CD4-positive, alpha-beta memory T cell (primary cell): Measurements from ENCODE around the gene XRCC4. TPM values are rescaled to one million over a fixed set of nuclear protein-coding genes. Genes with fewer than 3 reads are reported as not detected.

ENCODE experiments used
- CTCF ChIA-PET: fragments of 350-600 bp; sonication (Branson Sonifier 250); formaldehyde crosslinking; loops from one replicate; lab custom pipeline; 2021; ENCODE audit warnings: inconsistent platforms; ENCODE audit not compliant: partially characterized antibody; lab: Charles Lee
- POLR2A ChIA-PET: fragments of 350-600 bp; sonication (Branson Sonifier 250); formaldehyde crosslinking; loops from one replicate; lab custom pipeline; 2021; ENCODE audit not compliant: partially characterized antibody; lab: Charles Lee
- DNase-seq, 5 donors: peaks; one replicate each; pipeline versions ENCODE4 v3.0.0 to v3.0.0-alpha.2; 2020 to 2022; ENCODE audit warnings: mixed read lengths in 1 of 5
- H3K27ac ChIP-seq: one replicate; pipeline ENCODE4 v1.7.0; 2013; ENCODE audit warnings: low read depth, low read length
- H3K27me3 ChIP-seq: 2 replicates; pipeline ENCODE4 v1.7.0; 2013; ENCODE audit warnings: mild to moderate bottlenecking, low read length, moderate library complexity; ENCODE audit not compliant: insufficient read depth
- H3K36me3 ChIP-seq: 2 replicates; pipeline ENCODE4 v1.7.0; 2013; ENCODE audit warnings: mild to moderate bottlenecking, low read length, moderate library complexity; ENCODE audit not compliant: insufficient read depth
- H3K4me1 ChIP-seq: 2 replicates; pipeline ENCODE4 v1.7.0; 2013; ENCODE audit warnings: mild to moderate bottlenecking, low read length, moderate library complexity; ENCODE audit not compliant: insufficient read depth
- H3K4me3 ChIP-seq, 2 donors: one replicate each; pipeline ENCODE4 v1.7.0; 2013; ENCODE audit warnings: low read length in 2 of 2, mild to moderate bottlenecking in 1 of 2
- H3K9me3 ChIP-seq, 2 donors: one replicate each; pipeline ENCODE4 v1.7.0; 2013; ENCODE audit warnings: low read length in 2 of 2, control low read depth in 1 of 2; ENCODE audit not compliant: control insufficient read depth in 1 of 2
- H3K27ac Mint-ChIP-seq, 7 donors: one replicate each; pipeline ENCODE4 v1.8.0; 2020 to 2021; ENCODE audit warnings: mixed read lengths in 7 of 7, mild to moderate bottlenecking in 6 of 7, inconsistent platforms in 3 of 7, moderate library complexity in 3 of 7
- H3K27me3 Mint-ChIP-seq, 2 donors: one replicate each; pipeline ENCODE4 v1.8.0; 2020 to 2021; ENCODE audit warnings: mixed read lengths in 2 of 2
- H3K36me3 Mint-ChIP-seq, 2 donors: one replicate each; pipeline ENCODE4 v1.8.0; 2020 to 2021; ENCODE audit warnings: mixed read lengths in 2 of 2, inconsistent platforms in 1 of 2, mild to moderate bottlenecking in 1 of 2
- H3K4me1 Mint-ChIP-seq, 4 donors: one replicate each; pipeline ENCODE4 v1.8.0; 2020 to 2021; ENCODE audit warnings: mixed read lengths in 4 of 4, mild to moderate bottlenecking in 1 of 4
- H3K4me3 Mint-ChIP-seq, 8 donors: one replicate each; pipeline ENCODE4 v1.8.0; 2020 to 2021; ENCODE audit warnings: mixed read lengths in 8 of 8, mild to moderate bottlenecking in 7 of 8, moderate library complexity in 6 of 8, inconsistent platforms in 3 of 8
- H3K9me3 Mint-ChIP-seq, 8 donors: one replicate each; pipeline ENCODE4 v1.8.0; 2020 to 2021; ENCODE audit warnings: mixed read lengths in 8 of 8, mild to moderate bottlenecking in 5 of 8, inconsistent platforms in 3 of 8, moderate library complexity in 1 of 8
- intact Hi-C: fragments of 100-400 bp; cut with micrococcal nuclease; formaldehyde crosslinking; loops from one replicate; pipeline ENCODE4 v1.15.1; 2023
- polyA plus RNA-seq, 2 donors: library from polyadenylated mRNA; unstranded; fragments of 300-500 nt; fragmentation: Illumina TruSeq; gene quantifications; one replicate each; pipeline ENCODE4 v1.2.3, GENCODE V29; 2021
- total RNA-seq, 2 experiments: library from RNA; stranded (reverse); gene quantifications; one replicate each; pipeline ENCODE4 v1.2.3, GENCODE V29; 2021

XRCC4 gene
- total and polyA plus RNA-seq, 4 experiments from 2014 or later, result 4.1 to 9.8 (median 5.7) TPM

DNA sequence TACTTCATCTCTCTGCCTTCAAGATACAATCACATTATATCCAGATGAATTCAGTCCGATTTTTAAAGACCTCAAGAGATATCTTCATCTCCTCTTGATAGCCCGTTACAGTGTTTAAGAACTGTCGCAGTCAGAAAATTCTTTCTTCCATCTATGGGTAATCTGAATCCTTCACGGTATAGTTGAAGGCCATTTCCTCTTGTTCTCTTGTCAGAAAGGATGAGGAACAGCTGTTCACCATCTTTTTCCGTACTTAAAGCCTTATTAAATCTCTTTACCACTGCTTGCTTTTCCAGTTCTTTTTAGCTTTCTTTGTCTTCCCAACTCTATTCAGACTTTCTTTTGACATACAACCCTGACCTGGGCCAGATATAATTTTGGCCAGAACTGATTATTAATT, 121.8 kb downstream of the XRCC4 start:
- H3K27ac ChIP-seq, result no peak overlapping the region
- Mint-ChIP-seq H3K27me3 (no peaks in the 10 kb centered on the region), H3K9me3 (no peaks in the 10 kb centered on the region), H3K4me1 (no peaks in the 10 kb centered on the region), H3K4me3 (no peak overlapping the region), H3K27ac (no peak overlapping the region), H3K36me3 (peaks cover 0 to 9% of the 10 kb centered on the region in 2 donors)
- no peaks in the 10 kb centered on the region for H3K4me1 ChIP-seq
- no peak overlapping the region for H3K4me3 ChIP-seq
- no peak for DNase-seq
- intact Hi-C loops, result no loop called here
- ChIA-PET POLR2A (no interaction called here), CTCF (no interaction called here)
- no peaks in the 10 kb centered on the region for H3K27me3 ChIP-seq
- no peaks in the 10 kb centered on the region for H3K36me3 ChIP-seq
- H3K9me3 ChIP-seq, result no peaks in the 10 kb centered on the region

DNA sequence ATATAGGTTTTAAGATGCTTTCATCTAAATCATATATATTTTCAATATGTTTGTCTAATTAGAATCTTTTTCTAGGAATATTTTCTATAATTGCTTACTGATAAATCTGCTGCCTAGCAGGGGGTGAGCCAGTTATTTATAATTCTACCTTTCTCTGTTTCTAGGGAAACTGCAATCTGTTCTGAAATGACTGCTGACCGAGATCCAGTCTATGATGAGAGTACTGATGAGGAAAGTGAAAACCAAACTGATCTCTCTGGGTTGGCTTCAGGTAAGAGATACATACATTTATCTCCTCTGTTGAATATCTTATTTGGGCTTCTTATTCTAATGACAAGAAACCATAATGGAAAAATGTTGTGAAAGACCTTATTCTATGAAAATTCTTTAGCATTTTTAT, 127.3 kb downstream of the XRCC4 start:
- Histone ChIP-seq H3K4me1 (no peaks in the 10 kb centered on the region), H3K27me3 (no peaks in the 10 kb centered on the region), H3K4me3 (no peak overlapping the region), H3K9me3 (no peaks in the 10 kb centered on the region), H3K36me3 (no peaks in the 10 kb centered on the region), H3K27ac (no peak overlapping the region)
- no peak overlapping the region for H3K27ac Mint-ChIP-seq
- H3K9me3 Mint-ChIP-seq, result no peaks in the 10 kb centered on the region
- no peak for DNase-seq
- H3K36me3 Mint-ChIP-seq, result peaks cover 3 to 28% of the 10 kb centered on the region in 2 donors
- H3K4me1 Mint-ChIP-seq, result no peaks in the 10 kb centered on the region
- no peaks in the 10 kb centered on the region for H3K27me3 Mint-ChIP-seq
- POLR2A ChIA-PET, result no interaction called here
- H3K4me3 Mint-ChIP-seq, result no peak overlapping the region
- CTCF ChIA-PET, result no interaction called here
- intact Hi-C loops, result no loop called here

DNA sequence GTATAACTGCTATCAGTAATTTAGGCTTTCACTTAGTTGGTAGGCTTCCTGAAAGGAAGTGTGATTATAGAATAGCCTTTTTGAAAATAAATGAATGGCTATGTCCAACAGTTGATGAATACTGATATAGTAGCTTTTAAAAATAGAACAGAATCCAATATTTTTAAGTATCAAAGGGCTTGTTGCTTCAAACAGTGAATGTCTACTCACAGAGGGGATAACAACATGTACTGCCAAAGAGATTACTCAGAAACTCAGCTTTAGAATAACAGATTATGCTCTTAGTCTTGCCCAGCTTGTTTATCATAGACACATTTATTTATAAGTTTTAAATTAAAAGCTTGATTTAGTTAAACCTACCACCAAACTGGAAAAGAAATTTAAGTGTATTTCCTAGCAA, 132.6 kb downstream of the XRCC4 start:
- no peaks in the 10 kb centered on the region for H3K9me3 Mint-ChIP-seq
- intact Hi-C loops, result no loop called here
- H3K36me3 ChIP-seq, result no peaks in the 10 kb centered on the region
- peaks cover 3 to 25% of the 10 kb centered on the region in 2 donors for H3K36me3 Mint-ChIP-seq
- H3K4me3 ChIP-seq, result no peak overlapping the region
- ChIA-PET CTCF (no interaction called here), POLR2A (no interaction called here)
- no peaks in the 10 kb centered on the region for H3K4me1 ChIP-seq
- H3K27ac ChIP-seq, result no peak overlapping the region
- H3K27me3 Mint-ChIP-seq, result no peaks in the 10 kb centered on the region
- no peaks in the 10 kb centered on the region for H3K4me1 Mint-ChIP-seq
- no peak overlapping the region for H3K27ac Mint-ChIP-seq
- no peak overlapping the region for H3K4me3 Mint-ChIP-seq
- H3K27me3 ChIP-seq, result no peaks in the 10 kb centered on the region
- no peak for DNase-seq
- H3K9me3 ChIP-seq, result no peaks in the 10 kb centered on the region

DNA sequence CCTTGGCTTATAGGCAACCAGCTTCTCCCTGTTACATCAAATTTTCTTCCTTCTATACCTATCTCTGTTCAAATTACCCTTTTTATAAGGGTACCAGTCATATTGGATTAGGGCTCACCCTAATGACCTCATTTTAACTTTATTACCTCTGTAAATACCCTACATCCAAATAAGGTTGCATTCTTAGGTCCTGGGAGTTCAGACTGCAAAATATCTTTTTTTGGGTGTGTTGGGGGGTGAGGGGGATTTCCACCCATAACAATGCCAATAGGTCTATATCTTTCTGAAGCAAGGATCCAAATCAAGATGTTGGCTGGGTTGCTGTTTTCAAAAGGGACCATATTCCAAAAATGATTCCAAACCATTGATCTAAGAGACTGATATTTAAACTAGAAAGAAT, 141.7 kb downstream of the XRCC4 start:
- Histone ChIP-seq H3K9me3 (no peaks in the 10 kb centered on the region), H3K4me1 (no peaks in the 10 kb centered on the region), H3K4me3 (no peak overlapping the region), H3K27me3 (no peaks in the 10 kb centered on the region), H3K36me3 (no peaks in the 10 kb centered on the region), H3K27ac (no peak overlapping the region)
- Mint-ChIP-seq H3K4me1 (peaks cover 0 to 2% (median 0%) of the 10 kb centered on the region in 4 donors), H3K27me3 (no peaks in the 10 kb centered on the region), H3K36me3 (peaks cover 0 to 10% of the 10 kb centered on the region in 2 donors), H3K4me3 (no peak overlapping the region), H3K27ac (no peak overlapping the region), H3K9me3 (peaks cover 0 to 2% (median 0%) of the 10 kb centered on the region in 8 donors)
- POLR2A ChIA-PET, result no interaction called here
- no peak for DNase-seq
- intact Hi-C loops, result no loop called here
- CTCF ChIA-PET, result no interaction called here

DNA sequence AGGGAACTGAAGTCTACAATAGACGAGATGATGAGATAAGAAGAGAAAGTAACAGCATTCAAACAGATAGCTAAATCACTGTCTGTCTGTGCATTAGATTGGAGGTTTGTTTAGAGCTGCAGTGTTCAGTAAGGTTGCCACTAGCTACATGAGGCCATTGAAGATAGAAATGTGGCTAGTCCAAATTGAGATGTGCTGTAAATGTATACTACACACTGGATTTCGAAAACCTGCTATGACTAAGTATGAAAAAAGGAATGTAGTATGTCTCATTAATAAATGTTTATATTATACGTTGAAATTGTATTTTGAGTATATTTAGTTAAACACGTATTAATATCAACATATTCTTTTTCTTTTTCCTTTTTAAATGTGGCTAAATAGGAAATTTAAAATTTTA, 142.1 kb downstream of the XRCC4 start:
- peaks cover 0 to 2% (median 0%) of the 10 kb centered on the region in 4 donors for H3K4me1 Mint-ChIP-seq
- no peaks in the 10 kb centered on the region for H3K9me3 ChIP-seq
- no peaks in the 10 kb centered on the region for H3K27me3 Mint-ChIP-seq
- DNase-seq, result no peak
- H3K4me3 Mint-ChIP-seq, result no peak overlapping the region
- H3K9me3 Mint-ChIP-seq, result peaks cover 0 to 2% (median 0%) of the 10 kb centered on the region in 8 donors
- H3K36me3 ChIP-seq, result no peaks in the 10 kb centered on the region
- no peak overlapping the region for H3K4me3 ChIP-seq
- H3K27ac ChIP-seq, result no peak overlapping the region
- CTCF ChIA-PET, result no interaction called here
- H3K27ac Mint-ChIP-seq, result no peak overlapping the region
- intact Hi-C loops, result no loop called here
- no peaks in the 10 kb centered on the region for H3K4me1 ChIP-seq
- peaks cover 0 to 10% of the 10 kb centered on the region in 2 donors for H3K36me3 Mint-ChIP-seq
- no peaks in the 10 kb centered on the region for H3K27me3 ChIP-seq
- POLR2A ChIA-PET, result no interaction called here

DNA sequence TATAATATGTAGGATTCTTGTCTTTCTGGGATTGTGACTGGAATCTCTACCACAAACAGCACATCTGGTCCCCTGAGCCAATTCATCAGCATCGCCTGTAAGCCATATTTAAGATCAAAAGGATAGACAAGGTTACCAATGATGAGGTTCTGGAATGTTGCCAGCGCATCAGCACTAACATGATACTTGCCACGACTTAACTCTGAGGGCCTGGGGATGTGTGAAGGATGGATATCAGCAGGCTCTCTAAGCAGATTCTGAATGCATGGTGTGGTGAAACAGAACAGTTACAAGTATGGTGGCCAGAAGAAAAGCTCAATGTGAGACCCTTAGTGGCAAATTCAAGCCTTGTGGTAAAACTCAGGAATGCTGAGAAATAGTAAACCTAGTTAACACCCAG, 143.0 kb downstream of the XRCC4 start:
- Histone ChIP-seq H3K9me3 (no peaks in the 10 kb centered on the region), H3K4me3 (no peak overlapping the region), H3K36me3 (no peaks in the 10 kb centered on the region), H3K4me1 (no peaks in the 10 kb centered on the region), H3K27ac (no peak overlapping the region), H3K27me3 (no peaks in the 10 kb centered on the region)
- CTCF ChIA-PET, result no interaction called here
- Mint-ChIP-seq H3K36me3 (peaks cover 0 to 15% of the 10 kb centered on the region in 2 donors), H3K9me3 (peaks cover 0 to 2% (median 0%) of the 10 kb centered on the region in 8 donors), H3K27ac (no peak overlapping the region), H3K4me3 (no peak overlapping the region), H3K27me3 (no peaks in the 10 kb centered on the region), H3K4me1 (peaks cover 0 to 2% (median 0%) of the 10 kb centered on the region in 4 donors)
- DNase-seq, result no peak
- intact Hi-C loops, result no loop called here
- POLR2A ChIA-PET, result no interaction called here

DNA sequence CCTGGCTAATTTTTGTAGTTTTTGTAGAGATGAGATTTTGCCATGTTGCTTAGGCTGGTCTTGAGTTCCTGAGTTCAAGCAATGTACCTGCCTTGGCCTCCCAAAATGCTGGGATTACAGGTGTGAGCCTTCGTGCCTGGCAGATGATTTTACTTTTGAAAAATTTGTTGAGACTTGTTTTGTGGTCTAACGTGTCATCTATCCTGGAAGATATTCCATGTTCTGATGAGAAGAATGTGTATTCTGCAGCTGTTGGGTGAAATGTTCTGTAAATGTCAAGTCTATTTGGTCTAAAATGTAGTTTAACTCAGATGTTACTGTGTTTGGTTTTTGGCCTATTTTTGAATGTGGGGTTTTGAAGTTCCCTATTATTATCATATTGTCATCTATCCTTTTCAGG, 145.6 kb downstream of the XRCC4 start:
- Histone ChIP-seq H3K9me3 (no peaks in the 10 kb centered on the region), H3K27ac (no peak overlapping the region), H3K27me3 (no peaks in the 10 kb centered on the region), H3K36me3 (no peaks in the 10 kb centered on the region), H3K4me1 (no peaks in the 10 kb centered on the region), H3K4me3 (no peak overlapping the region)
- intact Hi-C loops, result no loop called here
- H3K36me3 Mint-ChIP-seq, result peaks cover 0 to 15% of the 10 kb centered on the region in 2 donors
- H3K27me3 Mint-ChIP-seq, result no peaks in the 10 kb centered on the region
- DNase-seq, result no peak
- peaks cover 0 to 2% (median 0%) of the 10 kb centered on the region in 4 donors for H3K4me1 Mint-ChIP-seq
- CTCF ChIA-PET, result no interaction called here
- H3K4me3 Mint-ChIP-seq, result no peak overlapping the region
- POLR2A ChIA-PET, result no interaction called here
- H3K9me3 Mint-ChIP-seq, result peaks cover 0 to 3% (median 0%) of the 10 kb centered on the region in 8 donors
- no peak overlapping the region for H3K27ac Mint-ChIP-seq

DNA sequence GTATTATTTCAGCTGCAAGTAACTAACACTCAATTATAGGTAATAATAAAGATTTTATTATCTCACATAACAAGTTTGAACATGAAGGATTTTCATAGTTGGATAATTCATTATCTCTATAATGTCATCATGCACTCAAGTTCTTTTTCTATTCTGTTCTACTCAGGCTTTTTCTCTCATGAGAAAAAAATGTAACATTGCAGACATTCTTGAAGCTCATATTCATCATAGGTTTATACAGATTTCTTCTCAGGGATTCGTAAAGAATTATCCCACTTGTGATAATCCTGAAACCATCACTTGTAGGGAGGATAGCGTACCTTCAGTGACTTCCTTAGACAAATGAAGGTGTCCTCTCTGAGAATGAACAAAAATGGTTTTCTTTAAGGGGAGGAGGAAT, 150.3 kb downstream of the XRCC4 start:
- intact Hi-C loops, result no loop called here
- Histone ChIP-seq H3K9me3 (no peaks in the 10 kb centered on the region), H3K27me3 (no peaks in the 10 kb centered on the region), H3K27ac (no peak overlapping the region), H3K4me3 (no peak overlapping the region), H3K4me1 (no peaks in the 10 kb centered on the region), H3K36me3 (no peaks in the 10 kb centered on the region)
- Mint-ChIP-seq H3K4me1 (peaks cover 0 to 2% (median 0%) of the 10 kb centered on the region in 4 donors), H3K27me3 (no peaks in the 10 kb centered on the region), H3K36me3 (peaks cover 0 to 11% of the 10 kb centered on the region in 2 donors), H3K9me3 (peaks cover 0 to 3% (median 0%) of the 10 kb centered on the region in 8 donors), H3K27ac (no peak overlapping the region), H3K4me3 (no peak overlapping the region)
- ChIA-PET POLR2A (no interaction called here), CTCF (no interaction called here)
- DNase-seq, result no peak
